GM23338 (cell line): ENCODE data around the gene FRZB. TPM values are rescaled to one million over a fixed set of nuclear protein-coding genes. Genes with fewer than 3 reads are reported as not detected.

ENCODE experiments used
- ATAC-seq: fragments of 200-7000 bp; cut with Tn5 transposase; 3 replicates; pipeline ENCODE4 v1.9.1; 2020
- DNase-seq: peaks from one replicate; pipeline ENCODE4 v3.0.0-alpha.2; 2015; ENCODE audit warnings: low spot score
- H2AFZ ChIP-seq: fragments of 200-600 bp; sonication (generic); 2 replicates; pipeline ENCODE4 v1.8.0; 2016; ENCODE audit warnings: antibody characterized with exemption, mild to moderate bottlenecking, moderate library complexity
- H3F3A ChIP-seq: fragments of 200-600 bp; sonication (generic); replicated peaks from 2 replicates; pipeline ENCODE4 v1.8.0; 2017; ENCODE audit warnings: antibody characterized with exemption, mixed run types, low read depth
- H3K27ac ChIP-seq: fragments of 200-600 bp; sonication (generic); 2 replicates; pipeline ENCODE4 v1.6.1; 2016; ENCODE audit warnings: low read depth
- H3K27me3 ChIP-seq: fragments of 200-600 bp; sonication (generic); 2 replicates; pipeline ENCODE4 v1.8.0; 2016; ENCODE audit warnings: mild to moderate bottlenecking, mixed run types, moderate library complexity; ENCODE audit not compliant: insufficient read depth
- H3K36me3 ChIP-seq: fragments of 200-600 bp; sonication (generic); 2 replicates; pipeline ENCODE4 v1.8.0; 2016; ENCODE audit warnings: mild to moderate bottlenecking; ENCODE audit not compliant: insufficient read depth
- H3K4me1 ChIP-seq: fragments of 200-600 bp; sonication (generic); 2 replicates; pipeline ENCODE4 v1.8.0; 2016; ENCODE audit warnings: mild to moderate bottlenecking, moderate library complexity; ENCODE audit not compliant: insufficient read depth
- H3K4me2 ChIP-seq: fragments of 200-600 bp; sonication (generic); 2 replicates; pipeline ENCODE4 v1.7.1; 2017; ENCODE audit warnings: mixed run types
- H3K4me3 ChIP-seq: fragments of 200-600 bp; sonication (generic); 2 replicates; pipeline ENCODE4 v1.6.1; 2016; ENCODE audit warnings: mixed run types
- H3K79me2 ChIP-seq: fragments of 200-600 bp; sonication (generic); replicated peaks from 2 replicates; pipeline ENCODE4 v1.8.0; 2017; ENCODE audit warnings: mild to moderate bottlenecking; ENCODE audit not compliant: insufficient read depth
- H3K9me2 ChIP-seq: fragments of 200-600 bp; sonication (generic); 2 replicates; pipeline ENCODE4 v1.8.0; 2017; ENCODE audit not compliant: insufficient read depth
- H4K20me1 ChIP-seq: fragments of 200-600 bp; sonication (generic); replicated peaks from 2 replicates; pipeline ENCODE4 v1.8.0; 2017; ENCODE audit warnings: mild to moderate bottlenecking; ENCODE audit not compliant: insufficient read depth
- H3K27ac Mint-ChIP-seq: 2 replicates; pipeline ENCODE4 v1.8.0; 2020; ENCODE audit warnings: inconsistent platforms, mild to moderate bottlenecking, moderate library complexity, mixed read lengths
- H3K27me3 Mint-ChIP-seq: 3 replicates; pipeline ENCODE4 v1.8.0; 2022; ENCODE audit warnings: low read depth, mild to moderate bottlenecking, moderate library complexity, mixed read lengths, inconsistent platforms; ENCODE audit not compliant: insufficient read depth, poor library complexity
- H3K36me3 Mint-ChIP-seq: 3 replicates; pipeline ENCODE4 v1.8.0; 2021; ENCODE audit warnings: low read depth, mild to moderate bottlenecking, inconsistent platforms, moderate library complexity, mixed read lengths
- H3K4me1 Mint-ChIP-seq: 3 replicates; pipeline ENCODE4 v1.8.0; 2020; ENCODE audit warnings: mild to moderate bottlenecking, inconsistent platforms, mixed read lengths
- H3K4me3 Mint-ChIP-seq: 3 replicates; pipeline ENCODE4 v1.8.0; 2021; ENCODE audit warnings: moderate library complexity, mild to moderate bottlenecking, inconsistent platforms, mixed read lengths
- H3K9me3 Mint-ChIP-seq: 3 replicates; pipeline ENCODE4 v1.8.0; 2020; ENCODE audit warnings: moderate library complexity, mild to moderate bottlenecking, inconsistent platforms, mixed read lengths
- CREB1 ChIP-seq: fragments of 250-450 bp; sonication (Bioruptor Pico); IDR thresholded peaks from 2 replicates; pipeline ENCODE4 v1.5.0; 2020; ENCODE audit warnings: low read depth, mild to moderate bottlenecking, moderate library complexity
- EZH2phosphoT487 ChIP-seq: fragments of 200-600 bp; sonication (generic); IDR thresholded peaks from one replicate; pipeline ENCODE4 v1.8.1; 2018; ENCODE audit warnings: antibody characterized with exemption; ENCODE audit not compliant: unreplicated experiment
- JUNB ChIP-seq: IDR thresholded peaks from one replicate; pipeline ENCODE4 v1.6.1; 2016; ENCODE audit warnings: antibody characterized with exemption; ENCODE audit not compliant: unreplicated experiment
- POLR2AphosphoS5 ChIP-seq: IDR thresholded peaks from 2 replicates; pipeline ENCODE4 v1.6.1; 2016; ENCODE audit warnings: antibody characterized with exemption, low read depth
- REST ChIP-seq: IDR thresholded peaks from one replicate; pipeline ENCODE4 v1.6.1; 2018; ENCODE audit warnings: antibody characterized with exemption; ENCODE audit not compliant: unreplicated experiment
- ZNF114 ChIP-seq: fragments of 250-450 bp; sonication (Bioruptor Pico); IDR thresholded peaks from 2 replicates; pipeline ENCODE4 v1.5.0; 2020; ENCODE audit warnings: mild to moderate bottlenecking, moderate library complexity
- ZNF331 ChIP-seq: fragments of 250-450 bp; sonication (Bioruptor Pico); IDR thresholded peaks from 2 replicates; pipeline ENCODE4 v1.5.0; 2020; ENCODE audit warnings: low read depth, mild to moderate bottlenecking, moderate library complexity
- polyA plus RNA-seq: library from polyadenylated mRNA; unstranded; fragments of >200 nt; fragmentation: Nextera tagmentation; extraction: Ambion mirVana; gene quantifications from 2 replicates; pipeline ENCODE4 v1.2.1, GENCODE V29; 2016
- total RNA-seq: library from RNA; depleted of rRNA; stranded (reverse); fragments of >200 nt; shearing (Covaris generic); gene quantifications from 2 replicates; pipeline ENCODE4 v1.2.3, GENCODE V29; 2014
- TF ChIP-seq, protein P1 (sequence below): fragments of 250-450 bp; sonication (Bioruptor Pico); IDR thresholded peaks from 2 replicates; pipeline ENCODE4 v1.5.0; 2020; ENCODE audit warnings: mild to moderate bottlenecking, moderate library complexity

FRZB gene
- total and polyA plus RNA-seq, 2 experiments from 2014 or later: 0.52 to 1.2 TPM

DNA sequence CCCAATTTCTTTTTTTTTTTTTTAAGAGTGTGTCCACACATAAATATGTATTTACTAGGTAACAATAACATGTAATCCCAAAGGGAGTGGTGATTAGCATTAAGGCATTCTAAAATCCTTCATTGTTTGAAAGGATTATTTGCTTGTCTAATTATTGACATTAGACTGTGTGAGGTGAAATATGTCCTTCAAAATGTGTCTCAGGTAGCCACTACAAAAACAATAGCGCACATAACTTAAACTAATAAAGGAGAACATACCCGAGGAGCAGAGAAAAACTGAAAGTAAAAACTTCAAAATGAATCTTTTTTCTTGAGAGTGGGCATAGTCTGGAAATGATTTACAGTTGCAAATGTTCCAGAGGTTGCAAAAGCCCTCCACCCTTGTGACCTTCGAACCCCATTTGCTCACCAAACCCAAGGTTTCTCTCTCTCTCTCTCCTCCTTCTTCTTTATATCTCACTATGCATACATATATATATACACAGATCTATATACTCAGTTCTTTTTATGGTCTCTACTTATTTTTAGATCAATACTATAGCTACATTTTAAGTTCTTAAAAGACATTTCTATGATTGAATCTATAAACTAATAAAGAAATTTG lies 24.4 kb upstream of the FRZB start:
- Mint-ChIP-seq H3K27ac (no peak overlapping the region), H3K4me1 (peaks cover 3% of the 10 kb centered on the region; the same call in 2 of the 3 replicates), H3K36me3 (no peaks in the 10 kb centered on the region), H3K27me3 (peaks cover 2% of the 10 kb centered on the region), H3K4me3 (no peak overlapping the region), H3K9me3 (no peaks in the 10 kb centered on the region; the same call in 2 of the 3 replicates)
- Histone ChIP-seq H3F3A (no peaks in the 10 kb centered on the region), H3K9me2 (no peaks in the 10 kb centered on the region), H3K27ac (no peak overlapping the region), H3K27me3 (no peaks in the 10 kb centered on the region), H4K20me1 (no peaks in the 10 kb centered on the region), H3K79me2 (no peaks in the 10 kb centered on the region), H3K4me2 (no peak overlapping the region), H3K4me3 (no peak overlapping the region), H3K36me3 (no peaks in the 10 kb centered on the region), H3K4me1 (no peaks in the 10 kb centered on the region), H2AFZ (no peak overlapping the region)
- no peak for DNase-seq
- no peak for ATAC-seq
- TF ChIP-seq EZH2phosphoT487 (no peak), REST (no peak), JUNB (no peak), CREB1 (CRISPR knock-in tag) (no peak), ZNF331 (CRISPR knock-in tag) (no peak), POLR2AphosphoS5 (no peak), ZNF114 (CRISPR knock-in tag) (no peak)
- TF ChIP-seq, protein P1, sequence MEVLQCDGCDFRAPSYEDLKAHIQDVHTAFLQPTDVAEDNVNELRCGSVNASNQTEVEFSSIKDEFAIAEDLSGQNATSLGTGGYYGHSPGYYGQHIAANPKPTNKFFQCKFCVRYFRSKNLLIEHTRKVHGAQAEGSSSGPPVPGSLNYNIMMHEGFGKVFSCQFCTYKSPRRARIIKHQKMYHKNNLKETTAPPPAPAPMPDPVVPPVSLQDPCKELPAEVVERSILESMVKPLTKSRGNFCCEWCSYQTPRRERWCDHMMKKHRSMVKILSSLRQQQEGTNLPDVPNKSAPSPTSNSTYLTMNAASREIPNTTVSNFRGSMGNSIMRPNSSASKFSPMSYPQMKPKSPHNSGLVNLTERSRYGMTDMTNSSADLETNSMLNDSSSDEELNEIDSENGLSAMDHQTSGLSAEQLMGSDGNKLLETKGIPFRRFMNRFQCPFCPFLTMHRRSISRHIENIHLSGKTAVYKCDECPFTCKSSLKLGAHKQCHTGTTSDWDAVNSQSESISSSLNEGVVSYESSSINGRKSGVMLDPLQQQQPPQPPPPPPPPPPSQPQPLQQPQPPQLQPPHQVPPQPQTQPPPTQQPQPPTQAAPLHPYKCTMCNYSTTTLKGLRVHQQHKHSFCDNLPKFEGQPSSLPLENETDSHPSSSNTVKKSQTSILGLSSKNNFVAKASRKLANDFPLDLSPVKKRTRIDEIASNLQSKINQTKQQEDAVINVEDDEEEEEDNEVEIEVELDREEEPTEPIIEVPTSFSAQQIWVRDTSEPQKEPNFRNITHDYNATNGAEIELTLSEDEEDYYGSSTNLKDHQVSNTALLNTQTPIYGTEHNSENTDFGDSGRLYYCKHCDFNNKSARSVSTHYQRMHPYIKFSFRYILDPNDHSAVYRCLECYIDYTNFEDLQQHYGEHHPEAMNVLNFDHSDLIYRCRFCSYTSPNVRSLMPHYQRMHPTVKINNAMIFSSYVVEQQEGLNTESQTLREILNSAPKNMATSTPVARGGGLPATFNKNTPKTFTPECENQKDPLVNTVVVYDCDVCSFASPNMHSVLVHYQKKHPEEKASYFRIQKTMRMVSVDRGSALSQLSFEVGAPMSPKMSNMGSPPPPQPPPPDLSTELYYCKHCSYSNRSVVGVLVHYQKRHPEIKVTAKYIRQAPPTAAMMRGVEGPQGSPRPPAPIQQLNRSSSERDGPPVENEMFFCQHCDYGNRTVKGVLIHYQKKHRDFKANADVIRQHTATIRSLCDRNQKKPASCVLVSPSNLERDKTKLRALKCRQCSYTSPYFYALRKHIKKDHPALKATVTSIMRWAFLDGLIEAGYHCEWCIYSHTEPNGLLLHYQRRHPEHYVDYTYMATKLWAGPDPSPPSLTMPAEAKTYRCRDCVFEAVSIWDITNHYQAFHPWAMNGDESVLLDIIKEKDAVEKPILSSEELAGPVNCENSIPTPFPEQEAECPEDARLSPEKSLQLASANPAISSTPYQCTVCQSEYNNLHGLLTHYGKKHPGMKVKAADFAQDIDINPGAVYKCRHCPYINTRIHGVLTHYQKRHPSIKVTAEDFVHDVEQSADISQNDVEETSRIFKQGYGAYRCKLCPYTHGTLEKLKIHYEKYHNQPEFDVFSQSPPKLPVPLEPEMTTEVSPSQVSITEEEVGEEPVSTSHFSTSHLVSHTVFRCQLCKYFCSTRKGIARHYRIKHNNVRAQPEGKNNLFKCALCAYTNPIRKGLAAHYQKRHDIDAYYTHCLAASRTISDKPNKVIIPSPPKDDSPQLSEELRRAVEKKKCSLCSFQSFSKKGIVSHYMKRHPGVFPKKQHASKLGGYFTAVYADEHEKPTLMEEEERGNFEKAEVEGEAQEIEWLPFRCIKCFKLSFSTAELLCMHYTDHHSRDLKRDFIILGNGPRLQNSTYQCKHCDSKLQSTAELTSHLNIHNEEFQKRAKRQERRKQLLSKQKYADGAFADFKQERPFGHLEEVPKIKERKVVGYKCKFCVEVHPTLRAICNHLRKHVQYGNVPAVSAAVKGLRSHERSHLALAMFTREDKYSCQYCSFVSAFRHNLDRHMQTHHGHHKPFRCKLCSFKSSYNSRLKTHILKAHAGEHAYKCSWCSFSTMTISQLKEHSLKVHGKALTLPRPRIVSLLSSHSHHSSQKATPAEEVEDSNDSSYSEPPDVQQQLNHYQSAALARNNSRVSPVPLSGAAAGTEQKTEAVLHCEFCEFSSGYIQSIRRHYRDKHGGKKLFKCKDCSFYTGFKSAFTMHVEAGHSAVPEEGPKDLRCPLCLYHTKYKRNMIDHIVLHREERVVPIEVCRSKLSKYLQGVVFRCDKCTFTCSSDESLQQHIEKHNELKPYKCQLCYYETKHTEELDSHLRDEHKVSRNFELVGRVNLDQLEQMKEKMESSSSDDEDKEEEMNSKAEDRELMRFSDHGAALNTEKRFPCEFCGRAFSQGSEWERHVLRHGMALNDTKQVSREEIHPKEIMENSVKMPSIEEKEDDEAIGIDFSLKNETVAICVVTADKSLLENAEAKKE: no peak
